ENCODE results near the gene BMP3.

DNA sequence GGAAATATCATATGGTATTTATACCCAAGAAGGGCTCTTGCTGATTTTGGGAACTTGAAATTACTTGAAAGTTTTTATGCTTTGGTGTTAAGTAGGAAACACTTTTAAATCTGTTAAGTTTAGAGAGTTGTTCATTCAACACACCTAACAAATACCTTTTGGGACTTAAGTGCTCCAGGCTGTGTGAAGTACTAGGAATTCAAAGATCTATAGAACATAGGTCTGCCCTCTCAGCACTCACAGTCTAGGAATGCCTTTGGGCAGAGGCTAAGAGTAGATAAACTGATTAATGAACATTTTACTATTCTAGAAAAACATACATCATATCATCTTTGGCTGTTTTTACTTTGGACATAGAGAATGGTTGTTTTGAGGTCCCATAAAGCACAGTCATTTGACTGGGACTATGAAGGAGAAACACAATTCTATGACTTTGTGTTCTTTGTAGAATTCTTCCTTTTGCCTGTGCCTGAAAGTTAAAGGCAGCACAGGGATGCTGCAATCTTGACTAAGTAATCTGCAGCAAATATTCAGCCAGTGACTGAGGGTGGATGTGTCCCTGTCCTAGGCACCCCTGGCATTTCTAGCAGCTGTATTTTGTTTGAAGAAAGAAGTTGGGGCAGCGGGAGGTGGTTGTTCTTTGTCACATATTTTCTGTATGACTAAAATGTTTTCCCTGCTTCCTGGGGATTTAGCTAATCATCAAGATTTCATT lies 8.3 kb downstream of the BMP3 start:
- TF ChIP-seq, protein P1, sequence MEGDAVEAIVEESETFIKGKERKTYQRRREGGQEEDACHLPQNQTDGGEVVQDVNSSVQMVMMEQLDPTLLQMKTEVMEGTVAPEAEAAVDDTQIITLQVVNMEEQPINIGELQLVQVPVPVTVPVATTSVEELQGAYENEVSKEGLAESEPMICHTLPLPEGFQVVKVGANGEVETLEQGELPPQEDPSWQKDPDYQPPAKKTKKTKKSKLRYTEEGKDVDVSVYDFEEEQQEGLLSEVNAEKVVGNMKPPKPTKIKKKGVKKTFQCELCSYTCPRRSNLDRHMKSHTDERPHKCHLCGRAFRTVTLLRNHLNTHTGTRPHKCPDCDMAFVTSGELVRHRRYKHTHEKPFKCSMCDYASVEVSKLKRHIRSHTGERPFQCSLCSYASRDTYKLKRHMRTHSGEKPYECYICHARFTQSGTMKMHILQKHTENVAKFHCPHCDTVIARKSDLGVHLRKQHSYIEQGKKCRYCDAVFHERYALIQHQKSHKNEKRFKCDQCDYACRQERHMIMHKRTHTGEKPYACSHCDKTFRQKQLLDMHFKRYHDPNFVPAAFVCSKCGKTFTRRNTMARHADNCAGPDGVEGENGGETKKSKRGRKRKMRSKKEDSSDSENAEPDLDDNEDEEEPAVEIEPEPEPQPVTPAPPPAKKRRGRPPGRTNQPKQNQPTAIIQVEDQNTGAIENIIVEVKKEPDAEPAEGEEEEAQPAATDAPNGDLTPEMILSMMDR (IDR thresholded peaks at IDR 0.05): no peak
- TF ChIP-seq POLR2A (IDR thresholded peaks at IDR 0.05): no peak
- no peak for TF ChIP-seq EP300 (IDR thresholded peaks at IDR 0.05)
